ENCODE results near the gene SRSF10. TPM values are rescaled to one million over a fixed set of nuclear protein-coding genes. Genes with fewer than 3 reads are reported as not detected.
"Not testable (repeated sequence)": the region's sequence is repeated elsewhere in the genome, so short reads cannot be mapped to it uniquely, and the experiment has no call there.

SRSF10 gene
- total RNA-seq, 3 donors from 2014 or later = 85.8 to 98.0 (median 94.0) TPM

- TF ChIP-seq, protein P1, sequence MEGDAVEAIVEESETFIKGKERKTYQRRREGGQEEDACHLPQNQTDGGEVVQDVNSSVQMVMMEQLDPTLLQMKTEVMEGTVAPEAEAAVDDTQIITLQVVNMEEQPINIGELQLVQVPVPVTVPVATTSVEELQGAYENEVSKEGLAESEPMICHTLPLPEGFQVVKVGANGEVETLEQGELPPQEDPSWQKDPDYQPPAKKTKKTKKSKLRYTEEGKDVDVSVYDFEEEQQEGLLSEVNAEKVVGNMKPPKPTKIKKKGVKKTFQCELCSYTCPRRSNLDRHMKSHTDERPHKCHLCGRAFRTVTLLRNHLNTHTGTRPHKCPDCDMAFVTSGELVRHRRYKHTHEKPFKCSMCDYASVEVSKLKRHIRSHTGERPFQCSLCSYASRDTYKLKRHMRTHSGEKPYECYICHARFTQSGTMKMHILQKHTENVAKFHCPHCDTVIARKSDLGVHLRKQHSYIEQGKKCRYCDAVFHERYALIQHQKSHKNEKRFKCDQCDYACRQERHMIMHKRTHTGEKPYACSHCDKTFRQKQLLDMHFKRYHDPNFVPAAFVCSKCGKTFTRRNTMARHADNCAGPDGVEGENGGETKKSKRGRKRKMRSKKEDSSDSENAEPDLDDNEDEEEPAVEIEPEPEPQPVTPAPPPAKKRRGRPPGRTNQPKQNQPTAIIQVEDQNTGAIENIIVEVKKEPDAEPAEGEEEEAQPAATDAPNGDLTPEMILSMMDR (IDR thresholded peaks at IDR 0.05) = no peak
- ATAC-seq = peak; percentile 70
- Histone ChIP-seq H3K36me3 (ENCODE audit: low read depth) (no peaks in the 10 kb centered on the region), H3K4me3 (no peak overlapping the region), H3K4me1 (ENCODE audit: low read depth) (peaks cover 31% of the 10 kb centered on the region), H3K9me3 (no peaks in the 10 kb centered on the region)
- no peak for DNase-seq
- intact Hi-C loops (cut with DNase I, micrococcal nuclease) = no loop called here
Observed at GRCh38 chr1:24010650-24011049, 30.5 kb upstream of the SRSF10 start.

DNA sequence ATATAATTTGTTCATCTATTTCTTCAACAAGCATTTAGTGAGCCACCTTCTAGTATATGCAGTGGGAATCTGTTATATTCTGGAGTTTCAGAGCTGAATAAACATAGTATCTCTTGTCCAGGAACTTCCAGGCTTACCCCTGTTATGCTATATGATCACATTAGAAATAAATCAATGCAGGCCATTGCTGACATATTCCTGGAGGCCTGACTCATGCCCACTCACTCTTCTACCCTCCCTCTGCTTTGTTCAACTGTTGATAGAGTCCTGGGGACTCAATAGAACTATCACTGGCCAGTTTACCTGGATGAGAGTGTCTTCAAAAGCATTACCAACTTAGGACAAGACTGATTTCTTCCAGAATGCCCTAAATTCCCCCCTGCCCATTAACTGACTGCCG lies 29.3 kb upstream of the SRSF10 start:
- no peak for DNase-seq
- Histone ChIP-seq H3K4me3 (no peak overlapping the region), H3K9me3 (no peaks in the 10 kb centered on the region), H3K36me3 (ENCODE audit: low read depth) (no peaks in the 10 kb centered on the region), H3K4me1 (ENCODE audit: low read depth) (peaks cover 19% of the 10 kb centered on the region)
- TF ChIP-seq, protein P1 (IDR thresholded peaks at IDR 0.05) = no peak
- ATAC-seq = no peak
- intact Hi-C loops (cut with DNase I, micrococcal nuclease) = no loop called here

- H3K4me3 ChIP-seq; H3K9me3 ChIP-seq; DNase-seq; intact Hi-C loops (cut with DNase I, micrococcal nuclease); ATAC-seq; H3K36me3 ChIP-seq (ENCODE audit: low read depth): not testable (repeated sequence)
- peaks cover 18% of the 10 kb centered on the region for H3K4me1 ChIP-seq (ENCODE audit: low read depth)
Observed at GRCh38 chr1:24008574-24009184, 28.6 kb upstream of the SRSF10 start.

- Histone ChIP-seq H3K9me3 (no peaks in the 10 kb centered on the region), H3K4me3 (no peak overlapping the region), H3K4me1 (ENCODE audit: low read depth) (peaks cover 14% of the 10 kb centered on the region), H3K36me3 (ENCODE audit: low read depth) (no peaks in the 10 kb centered on the region)
- DNase-seq (no peak), ATAC-seq (no peak)
- TF ChIP-seq, protein P1 (IDR thresholded peaks at IDR 0.05) = no peak
- intact Hi-C loops (cut with DNase I, micrococcal nuclease) = no loop called here
Observed at GRCh38 chr1:24007079-24007478, 27.0 kb upstream of the SRSF10 start.

DNA sequence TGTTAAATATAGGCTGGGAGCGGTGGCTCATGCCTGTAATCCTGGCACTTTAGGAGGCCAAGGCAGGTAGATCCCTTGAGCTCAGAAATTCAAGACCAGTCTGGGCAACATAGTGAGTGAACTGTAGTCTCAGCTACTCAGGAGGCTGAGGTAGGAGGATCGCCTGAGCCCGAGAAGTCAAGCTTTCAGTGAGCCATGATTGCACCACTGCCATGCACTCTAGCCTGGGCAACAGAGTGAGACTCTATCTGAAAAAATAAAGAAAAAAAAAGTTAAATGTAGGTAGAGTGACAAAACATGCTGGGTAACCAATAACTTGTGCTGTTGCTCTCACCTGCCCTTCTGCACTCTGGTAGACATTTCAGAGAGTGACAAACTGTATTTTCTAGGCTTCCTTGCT lies 25.0 kb upstream of the SRSF10 start:
- intact Hi-C loops (cut with DNase I, micrococcal nuclease) = no loop called here
- no peak for DNase-seq
- Histone ChIP-seq H3K36me3 (ENCODE audit: low read depth) (no peaks in the 10 kb centered on the region), H3K4me1 (ENCODE audit: low read depth) (peaks cover 4% of the 10 kb centered on the region), H3K4me3 (no peak overlapping the region), H3K9me3 (no peaks in the 10 kb centered on the region)
- TF ChIP-seq, protein P1 (IDR thresholded peaks at IDR 0.05) = no peak
- no peak for ATAC-seq

GRCh38 chr1:24004132-24004531 lies 24.0 kb upstream of the SRSF10 start:
- intact Hi-C loops (cut with DNase I, micrococcal nuclease) = no loop called here
- TF ChIP-seq, protein P1 (IDR thresholded peaks at IDR 0.05) = no peak
- ATAC-seq (no peak), DNase-seq (no peak)
- H3K4me1 ChIP-seq (ENCODE audit: low read depth) = no peaks in the 10 kb centered on the region
- no peaks in the 10 kb centered on the region for H3K9me3 ChIP-seq
- no peak overlapping the region for H3K4me3 ChIP-seq
- no peaks in the 10 kb centered on the region for H3K36me3 ChIP-seq (ENCODE audit: low read depth)
